Activated CD8-positive, alpha-beta T cell treated with anti-CD3 and anti-CD28 coated beads for 36 hours (primary cell): ENCODE data around the gene ZNF10. TPM values are rescaled to one million over a fixed set of nuclear protein-coding genes. Genes with fewer than 3 reads are reported as not detected.

ENCODE experiments used
- ATAC-seq: fragments of 200-7000 bp; cut with Tn5 transposase; one replicate; pipeline ENCODE4 v1.10.0; 2021; ENCODE audit warnings: mild to moderate bottlenecking, moderate library complexity
- CTCF ChIA-PET: fragments of 350-600 bp; sonication (Branson Sonifier 250); formaldehyde crosslinking; loops from one replicate; lab custom pipeline; 2021; ENCODE audit warnings: antibody characterized with exemption; lab: Charles Lee
- POLR2A ChIA-PET: fragments of 350-600 bp; sonication (Branson Sonifier 250); formaldehyde crosslinking; loops from one replicate; lab custom pipeline; 2021; ENCODE audit warnings: antibody characterized with exemption; lab: Charles Lee
- DNase-seq: peaks from one replicate; pipeline ENCODE4 v3.0.0-alpha.2; 2020
- H3K27ac Mint-ChIP-seq: one replicate; pipeline ENCODE4 v1.8.0; 2021; ENCODE audit warnings: mild to moderate bottlenecking, mixed read lengths
- H3K27me3 Mint-ChIP-seq: one replicate; pipeline ENCODE4 v1.8.0; 2021; ENCODE audit warnings: mixed read lengths
- H3K36me3 Mint-ChIP-seq: one replicate; pipeline ENCODE4 v1.8.0; 2021; ENCODE audit warnings: low read depth, mixed read lengths
- H3K4me1 Mint-ChIP-seq: one replicate; pipeline ENCODE4 v1.8.0; 2021; ENCODE audit warnings: low read depth, mixed read lengths
- H3K4me3 Mint-ChIP-seq: one replicate; pipeline ENCODE4 v1.8.0; 2021; ENCODE audit warnings: mild to moderate bottlenecking, moderate library complexity, mixed read lengths
- H3K9me3 Mint-ChIP-seq: one replicate; pipeline ENCODE4 v1.8.0; 2021; ENCODE audit warnings: mixed read lengths
- CTCF ChIP-seq: fragments of 200-600 bp; IDR thresholded peaks from one replicate; pipeline ENCODE4 v1.8.0; 2022; ENCODE audit warnings: antibody characterized with exemption, mild to moderate bottlenecking
- intact Hi-C: fragments of 100-400 bp; cut with micrococcal nuclease; formaldehyde crosslinking; loops from one replicate; pipeline ENCODE4 v1.10.0; 2022
- total RNA-seq, 2 experiments: library from RNA; stranded (reverse); gene quantifications; one replicate each; pipeline ENCODE4 v1.2.3, GENCODE V29; 2021

The ZNF10 gene
- total RNA-seq, 2 experiments from 2014 or later = 6.0 to 7.2 TPM

GRCh38 chr12:133190176-133190575 is 59.7 kb downstream of the ZNF10 start:
- DNase-seq = no peak
- Mint-ChIP-seq H3K9me3 (peaks cover 73% of the 10 kb centered on the region), H3K27me3 (no peaks in the 10 kb centered on the region), H3K36me3 (peaks cover 100% of the 10 kb centered on the region), H3K4me3 (no peak overlapping the region), H3K27ac (no peak overlapping the region), H3K4me1 (peaks cover 5% of the 10 kb centered on the region)
- no peak for TF ChIP-seq CTCF
- intact Hi-C loops = no loop called here
- no peak for ATAC-seq
- ChIA-PET CTCF (no interaction called here), POLR2A (no interaction called here)

- H3K9me3 Mint-ChIP-seq = peaks cover 61% of the 10 kb centered on the region
- no peak overlapping the region for H3K4me3 Mint-ChIP-seq
- intact Hi-C loops = no loop called here
- POLR2A ChIA-PET = no interaction called here
- no peak overlapping the region for H3K27ac Mint-ChIP-seq
- H3K4me1 Mint-ChIP-seq = no peaks in the 10 kb centered on the region
- DNase-seq (no peak), ATAC-seq (no peak)
- no peak for TF ChIP-seq CTCF
- CTCF ChIA-PET = no interaction called here
- no peaks in the 10 kb centered on the region for H3K27me3 Mint-ChIP-seq
- peaks cover 87% of the 10 kb centered on the region for H3K36me3 Mint-ChIP-seq
Measured at GRCh38 chr12:133192847-133193246, 62.4 kb downstream of the ZNF10 start.

DNA sequence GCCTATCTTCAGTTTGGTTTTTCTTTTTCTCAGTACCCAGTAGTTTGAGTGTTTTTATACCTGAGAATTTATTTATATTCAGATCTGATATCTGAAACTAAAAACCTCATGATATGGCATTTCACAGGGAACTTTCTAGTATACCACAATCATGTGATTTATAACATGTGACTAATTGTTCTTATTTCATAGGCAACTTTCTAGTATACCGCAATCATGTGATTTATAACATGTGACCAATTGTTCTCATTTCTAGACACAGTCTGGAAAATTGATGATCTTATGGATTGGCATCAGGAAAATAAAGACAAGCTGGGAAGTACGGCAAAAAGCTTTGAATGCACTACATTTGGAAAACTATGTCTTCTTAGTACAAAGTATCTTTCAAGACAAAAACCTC is 71.5 kb downstream of the ZNF10 start:
- no peaks in the 10 kb centered on the region for H3K27me3 Mint-ChIP-seq
- DNase-seq (no peak), ATAC-seq (no peak)
- no peak overlapping the region for H3K27ac Mint-ChIP-seq
- peaks cover 69% of the 10 kb centered on the region for H3K36me3 Mint-ChIP-seq
- intact Hi-C loops = no loop called here
- no peak for TF ChIP-seq CTCF
- H3K4me3 Mint-ChIP-seq = no peak overlapping the region
- peaks cover 66% of the 10 kb centered on the region for H3K9me3 Mint-ChIP-seq
- ChIA-PET POLR2A (interaction anchor here (1.2 kb wide), 1 partner anchor 175 kb away, joined by 4 read pairs; no protein-coding TSS in a partner anchor), CTCF (interaction anchor here (0.7 kb wide), 1 partner anchor 21 kb away, joined by 3 read pairs; the partner anchor contains the start of gene ZNF268)
- no peaks in the 10 kb centered on the region for H3K4me1 Mint-ChIP-seq

DNA sequence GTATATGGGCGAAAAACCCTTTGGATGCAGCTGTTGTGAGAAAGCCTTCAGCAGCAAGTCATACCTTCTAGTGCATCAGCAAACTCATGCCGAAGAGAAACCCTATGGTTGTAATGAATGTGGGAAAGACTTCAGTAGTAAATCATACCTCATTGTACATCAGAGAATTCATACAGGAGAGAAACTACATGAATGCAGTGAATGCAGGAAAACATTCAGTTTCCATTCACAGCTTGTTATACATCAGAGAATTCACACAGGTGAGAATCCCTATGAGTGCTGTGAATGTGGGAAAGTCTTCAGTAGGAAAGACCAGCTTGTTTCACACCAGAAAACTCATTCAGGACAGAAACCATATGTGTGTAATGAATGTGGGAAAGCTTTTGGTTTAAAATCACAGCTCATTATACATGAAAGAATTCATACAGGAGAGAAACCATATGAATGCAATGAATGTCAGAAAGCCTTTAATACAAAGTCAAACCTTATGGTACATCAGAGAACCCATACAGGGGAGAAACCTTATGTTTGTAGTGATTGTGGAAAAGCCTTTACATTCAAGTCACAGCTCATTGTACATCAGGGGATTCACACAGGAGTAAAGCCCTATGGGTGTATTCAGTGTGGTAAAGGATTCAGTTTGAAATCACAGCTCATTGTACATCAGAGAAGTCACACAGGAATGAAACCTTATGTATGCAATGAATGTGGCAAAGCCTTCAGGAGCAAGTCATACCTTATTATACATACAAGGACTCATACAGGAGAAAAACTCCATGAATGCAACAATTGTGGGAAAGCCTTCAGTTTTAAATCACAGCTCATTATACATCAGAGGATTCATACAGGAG is 72.3 kb downstream of the ZNF10 start:
- Mint-ChIP-seq H3K4me1 (no peaks in the 10 kb centered on the region), H3K4me3 (no peak overlapping the region), H3K27me3 (no peaks in the 10 kb centered on the region), H3K27ac (no peak overlapping the region), H3K9me3 (peaks cover 71% of the 10 kb centered on the region), H3K36me3 (peaks cover 70% of the 10 kb centered on the region)
- intact Hi-C loops = no loop called here
- CTCF ChIA-PET = interaction anchor here (0.7 kb wide), 1 partner anchor 22 kb away, joined by 3 read pairs; the partner anchor contains the start of gene ZNF268
- POLR2A ChIA-PET = interaction anchor here (0.6 to 1.4 kb wide), 5 partner anchors 26 to 188 kb away, joined by 3 to 5 read pairs (median 3); no protein-coding TSS in a partner anchor
- ATAC-seq (no peak), DNase-seq (no peak)
- TF ChIP-seq CTCF = no peak
